H7 (cell line): ENCODE results near the gene SMAGP. TPM values are rescaled to one million over a fixed set of nuclear protein-coding genes. Genes with fewer than 3 reads are reported as not detected.
"Not testable (repeated sequence)": the region's sequence is repeated elsewhere in the genome, so short reads cannot be mapped to it uniquely, and the experiment has no call there.

Source experiments
- DNase-seq: peaks from one replicate; pipeline ENCODE4 v3.0.0; 2012
- H3K27me3 ChIP-seq: 2 replicates; pipeline ENCODE4 v1.6.0; 2011; ENCODE audit warnings: mild to moderate bottlenecking, low read length; ENCODE audit not compliant: control insufficient read depth, insufficient read depth
- H3K36me3 ChIP-seq: replicated peaks from 2 replicates; pipeline ENCODE4 v1.5.1; 2011; ENCODE audit warnings: low read length; ENCODE audit not compliant: control insufficient read depth, insufficient read depth
- H3K4me3 ChIP-seq: 2 replicates; pipeline ENCODE4 v1.5.1; 2011; ENCODE audit warnings: low read depth, mild to moderate bottlenecking, control low read depth, low read length, moderate library complexity; ENCODE audit not compliant: insufficient read depth
- total RNA-seq: library from RNA; depleted of rRNA; stranded (reverse); fragments of >200 nt; shearing (Covaris generic); gene quantifications from 2 replicates; pipeline ENCODE4 v1.2.3, GENCODE V29; 2014

Gene SMAGP
- total RNA-seq, 1 experiment from 2014 or later, result 10.1 TPM

DNA sequence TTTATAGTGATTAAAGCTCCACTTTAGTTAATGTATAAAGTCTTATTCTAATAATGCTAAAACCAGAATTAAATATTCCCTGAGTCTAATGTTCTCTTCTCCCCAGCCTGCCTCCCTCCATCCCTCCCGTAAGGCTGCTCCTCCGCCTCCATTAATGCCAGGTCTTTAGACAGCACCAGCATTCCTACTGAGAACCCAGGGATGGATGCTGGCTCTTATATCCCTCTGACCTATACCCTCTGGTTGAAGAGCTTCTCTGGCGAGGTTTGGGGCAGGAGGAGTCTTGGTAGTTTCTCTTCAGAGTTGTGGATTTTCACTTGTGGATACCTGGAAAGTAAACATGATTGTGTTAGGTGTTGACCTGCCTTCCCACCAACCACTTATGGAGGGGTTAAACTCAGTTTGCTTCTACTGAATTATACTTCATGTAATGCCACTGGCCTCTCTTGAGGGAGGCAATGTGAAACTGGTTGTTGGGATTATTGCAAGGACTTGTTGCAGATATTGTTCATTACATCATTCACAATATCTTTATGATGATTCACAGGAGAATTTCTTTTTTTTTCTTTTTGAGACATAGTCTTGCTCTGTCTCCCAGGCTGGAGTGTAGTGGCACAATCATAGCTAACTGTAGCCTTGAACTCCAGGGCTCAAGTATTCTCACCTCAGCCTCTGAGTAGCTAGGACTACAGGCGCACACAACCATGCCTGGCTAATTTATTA is 11.1 kb upstream of the SMAGP start:
- Histone ChIP-seq H3K4me3 (no peak overlapping the region), H3K27me3 (no peaks in the 10 kb centered on the region), H3K36me3 (no peaks in the 10 kb centered on the region)
- no peak for DNase-seq

- H3K4me3 ChIP-seq, result no peak overlapping the region
- DNase-seq, result peak; percentile 36
- peaks cover 6% of the 10 kb centered on the region for H3K27me3 ChIP-seq
- no peaks in the 10 kb centered on the region for H3K36me3 ChIP-seq
Measured at GRCh38 chr12:51275088-51275487, 4.9 kb upstream of the SMAGP start.

DNA sequence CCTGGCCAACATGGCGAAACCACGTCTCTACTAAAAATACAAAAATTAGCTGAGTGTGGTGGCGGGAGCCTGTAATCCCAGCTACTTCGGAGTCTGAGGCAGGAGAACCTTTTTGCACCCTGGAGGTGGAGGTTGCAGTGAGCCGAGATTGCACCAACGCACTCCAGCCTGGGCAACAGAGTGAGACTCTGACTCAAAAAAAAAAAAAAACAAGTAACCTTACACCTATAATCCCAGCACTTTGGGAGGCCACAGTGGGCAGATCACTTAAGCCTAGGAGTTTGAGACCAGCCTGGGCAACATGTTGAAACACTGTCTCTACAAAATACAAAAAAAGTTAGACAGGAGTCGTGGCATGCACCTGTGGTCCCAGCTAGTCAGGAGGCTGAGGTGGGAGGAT is 2.6 kb upstream of the SMAGP start:
- H3K27me3 ChIP-seq, H3K4me3 ChIP-seq, DNase-seq, H3K36me3 ChIP-seq: not testable (repeated sequence)

GRCh38 chr12:51270951-51271518 is 820 bp upstream of the SMAGP start:
- no peak for DNase-seq
- peak overlapping the region; percentile 72 for H3K4me3 ChIP-seq
- H3K36me3 ChIP-seq, result no peaks in the 10 kb centered on the region
- H3K27me3 ChIP-seq, result peaks cover 6% of the 10 kb centered on the region

DNA sequence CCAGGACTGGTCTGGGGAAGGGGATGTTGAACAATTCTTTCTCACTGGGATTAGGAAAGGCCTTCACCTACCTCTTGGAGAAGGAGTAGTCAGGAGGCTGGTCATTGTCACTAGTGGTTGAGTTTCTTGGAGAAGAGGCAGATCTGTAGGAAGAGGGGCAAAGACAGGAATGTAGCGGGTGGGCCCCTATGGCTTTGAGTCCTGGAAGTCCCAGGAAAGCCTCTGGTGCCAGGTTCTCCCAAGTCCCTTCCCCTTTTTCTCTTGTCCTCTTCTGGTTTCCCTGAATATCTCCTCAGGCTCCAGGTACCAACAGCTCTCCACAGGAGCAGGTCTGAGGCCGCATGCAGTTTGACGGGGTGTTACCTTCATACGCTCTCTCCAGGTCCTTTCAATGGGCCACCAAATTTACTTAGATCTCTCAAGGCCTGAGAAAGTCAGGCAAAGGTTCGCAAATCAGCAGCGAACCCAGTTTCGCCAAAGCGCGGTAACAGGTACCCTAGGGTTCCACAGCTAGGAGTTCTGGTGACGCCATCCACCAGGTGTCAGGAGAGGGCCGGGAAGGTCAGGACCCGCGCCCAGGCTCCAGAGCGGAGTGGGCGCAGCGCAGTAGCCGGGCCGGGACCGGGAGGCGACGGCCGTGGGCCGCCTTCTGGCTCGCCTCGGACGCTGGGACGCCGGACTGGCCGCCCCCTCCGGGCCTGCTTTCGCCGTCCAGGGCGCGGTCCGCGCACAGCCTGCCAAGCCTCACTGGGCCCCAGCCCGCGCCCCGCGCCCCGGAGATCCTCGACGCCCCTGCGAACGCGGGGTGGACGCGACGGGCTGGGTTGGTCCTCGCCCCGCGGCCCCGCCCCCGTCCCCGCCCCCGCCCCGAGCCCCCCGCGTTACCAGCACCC is 795 bp downstream of the SMAGP start:
- Histone ChIP-seq H3K27me3 (peaks cover 6% of the 10 kb centered on the region), H3K4me3 (peak overlapping the region; percentile 72), H3K36me3 (no peaks in the 10 kb centered on the region)
- peak; percentile 90 for DNase-seq

DNA sequence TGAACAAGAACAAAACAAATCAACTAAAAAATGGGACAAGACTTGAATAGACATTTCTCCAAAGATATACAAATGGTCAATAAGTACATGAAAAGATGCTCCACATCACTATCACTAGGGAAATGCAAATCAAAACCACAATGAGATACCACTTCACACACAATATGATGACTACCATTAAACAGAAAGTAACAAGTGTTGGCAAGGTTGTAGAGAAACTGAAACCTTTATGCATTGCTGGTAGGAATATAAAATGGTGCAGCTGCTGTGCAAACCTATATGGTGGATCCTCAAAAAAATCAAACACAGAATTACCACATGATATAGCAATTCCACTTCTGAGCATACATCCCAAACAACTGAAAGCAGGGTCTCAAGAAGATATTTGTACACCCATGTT is 5.2 kb downstream of the SMAGP start:
- no peak for DNase-seq
- no peaks in the 10 kb centered on the region for H3K36me3 ChIP-seq
- H3K27me3 ChIP-seq, result no peaks in the 10 kb centered on the region
- H3K4me3 ChIP-seq, result no peak overlapping the region

DNA sequence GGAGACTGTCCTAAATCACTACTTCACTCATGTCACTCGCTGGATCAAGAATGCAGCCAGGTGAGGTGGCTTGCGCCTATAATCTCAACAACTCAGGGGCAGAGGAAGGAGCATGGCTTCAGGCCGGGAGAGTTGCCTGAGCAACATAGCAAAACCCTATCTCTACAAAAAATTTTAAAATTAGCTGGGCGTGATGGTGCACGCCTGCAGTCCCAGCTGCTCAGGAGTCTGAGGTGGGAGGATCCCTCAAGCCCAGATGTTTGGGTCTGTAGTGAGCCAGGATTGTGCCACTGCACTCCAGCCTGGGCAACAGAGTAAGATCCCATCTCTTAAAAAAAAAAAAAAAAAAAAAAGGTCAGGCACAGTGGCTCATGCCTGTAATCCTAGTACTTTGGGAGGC is 5.9 kb downstream of the SMAGP start:
- Histone ChIP-seq H3K27me3 (no peaks in the 10 kb centered on the region), H3K4me3 (no peak overlapping the region), H3K36me3 (no peaks in the 10 kb centered on the region)
- no peak for DNase-seq

GRCh38 chr12:51263341-51263740 is 6.9 kb downstream of the SMAGP start:
- H3K36me3 ChIP-seq, result no peaks in the 10 kb centered on the region
- no peak for DNase-seq
- H3K27me3 ChIP-seq, result no peaks in the 10 kb centered on the region
- H3K4me3 ChIP-seq, result no peak overlapping the region

GRCh38 chr12:51262758-51263177 is 7.4 kb downstream of the SMAGP start:
- no peaks in the 10 kb centered on the region for H3K36me3 ChIP-seq
- H3K4me3 ChIP-seq, result no peak overlapping the region
- H3K27me3 ChIP-seq, result no peaks in the 10 kb centered on the region
- DNase-seq, result peak; percentile 67

DNA sequence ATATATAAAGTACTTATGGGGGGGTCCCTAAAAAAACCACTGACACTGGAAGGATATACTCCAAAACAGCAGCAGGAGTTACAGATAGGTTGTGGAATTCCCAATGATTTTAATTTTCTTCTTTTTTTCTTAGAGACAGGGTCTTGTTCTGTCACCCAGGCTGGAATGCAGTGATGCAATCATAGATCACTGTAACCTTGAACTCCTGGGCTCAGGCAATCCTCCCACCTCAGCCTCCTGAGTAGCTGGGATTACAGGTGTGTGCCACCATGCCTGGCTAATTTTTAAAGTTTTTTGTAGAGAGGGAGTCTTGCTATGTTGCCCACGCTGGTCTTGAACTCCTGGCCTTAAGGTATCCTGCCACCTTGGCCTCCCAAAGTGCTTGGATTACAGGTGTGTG is 10.6 kb downstream of the SMAGP start:
- H3K27me3 ChIP-seq, H3K36me3 ChIP-seq, DNase-seq, H3K4me3 ChIP-seq: not testable (repeated sequence)

DNA sequence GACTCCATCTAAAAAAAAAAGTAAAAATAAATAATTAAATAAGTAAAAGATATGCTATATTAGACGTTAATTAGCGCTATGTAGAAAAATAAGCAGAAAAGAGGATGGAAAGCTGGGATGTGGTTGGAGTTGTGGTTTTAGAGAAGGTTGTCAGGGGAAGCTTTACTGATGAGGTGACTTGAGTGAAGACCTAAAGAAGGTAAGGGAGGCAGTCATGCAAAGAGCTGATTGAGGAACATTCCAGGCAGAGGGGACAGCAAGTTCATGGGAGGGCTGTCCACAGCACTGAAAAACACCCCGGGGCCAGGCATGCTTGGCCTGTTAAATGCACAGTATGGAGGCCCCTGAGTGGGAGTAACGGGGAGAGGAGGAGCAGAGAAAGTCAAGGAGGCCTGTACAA is 15.7 kb downstream of the SMAGP start:
- Histone ChIP-seq H3K36me3 (no peaks in the 10 kb centered on the region), H3K27me3 (no peaks in the 10 kb centered on the region), H3K4me3 (no peak overlapping the region)
- no peak for DNase-seq

GRCh38 chr12:51253276-51253675 is 16.9 kb downstream of the SMAGP start:
- Histone ChIP-seq H3K36me3 (no peaks in the 10 kb centered on the region), H3K4me3 (no peak overlapping the region), H3K27me3 (no peaks in the 10 kb centered on the region)
- no peak for DNase-seq

GRCh38 chr12:51247523-51248206 is 22.6 kb downstream of the SMAGP start:
- Histone ChIP-seq H3K36me3 (peaks cover 2% of the 10 kb centered on the region; the same call in 1 of the 2 replicates), H3K27me3 (no peaks in the 10 kb centered on the region), H3K4me3 (no peak overlapping the region)
- DNase-seq, result peak; percentile 51

GRCh38 chr12:51246254-51246853 is 23.9 kb downstream of the SMAGP start:
- Histone ChIP-seq H3K27me3 (no peaks in the 10 kb centered on the region), H3K36me3 (peaks cover 6% of the 10 kb centered on the region), H3K4me3 (no peak overlapping the region)
- DNase-seq, result no peak
